ENCODE data around the gene CYP8B1. TPM values are rescaled to one million over a fixed set of nuclear protein-coding genes. Genes with fewer than 3 reads are reported as not detected.
"Not testable (repeated sequence)": the region's sequence is repeated elsewhere in the genome, so short reads cannot be mapped to it uniquely, and the experiment has no call there.

Gene CYP8B1
- total RNA-seq, 6 donors from 2014 or later = 0.13 to 0.14 TPM; not detected in 4

- Histone ChIP-seq H3K4me3 (no peak overlapping the region), H3K27ac (no peak overlapping the region), H3K36me3 (no peaks in the 10 kb centered on the region), H3K9me3 (no peaks in the 10 kb centered on the region), H3K27me3 (no peaks in the 10 kb centered on the region), H3K4me1 (no peaks in the 10 kb centered on the region)
- no peak for DNase-seq
- TF ChIP-seq, protein P1, sequence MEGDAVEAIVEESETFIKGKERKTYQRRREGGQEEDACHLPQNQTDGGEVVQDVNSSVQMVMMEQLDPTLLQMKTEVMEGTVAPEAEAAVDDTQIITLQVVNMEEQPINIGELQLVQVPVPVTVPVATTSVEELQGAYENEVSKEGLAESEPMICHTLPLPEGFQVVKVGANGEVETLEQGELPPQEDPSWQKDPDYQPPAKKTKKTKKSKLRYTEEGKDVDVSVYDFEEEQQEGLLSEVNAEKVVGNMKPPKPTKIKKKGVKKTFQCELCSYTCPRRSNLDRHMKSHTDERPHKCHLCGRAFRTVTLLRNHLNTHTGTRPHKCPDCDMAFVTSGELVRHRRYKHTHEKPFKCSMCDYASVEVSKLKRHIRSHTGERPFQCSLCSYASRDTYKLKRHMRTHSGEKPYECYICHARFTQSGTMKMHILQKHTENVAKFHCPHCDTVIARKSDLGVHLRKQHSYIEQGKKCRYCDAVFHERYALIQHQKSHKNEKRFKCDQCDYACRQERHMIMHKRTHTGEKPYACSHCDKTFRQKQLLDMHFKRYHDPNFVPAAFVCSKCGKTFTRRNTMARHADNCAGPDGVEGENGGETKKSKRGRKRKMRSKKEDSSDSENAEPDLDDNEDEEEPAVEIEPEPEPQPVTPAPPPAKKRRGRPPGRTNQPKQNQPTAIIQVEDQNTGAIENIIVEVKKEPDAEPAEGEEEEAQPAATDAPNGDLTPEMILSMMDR (IDR thresholded peaks at IDR 0.05) = no peak
- no peak for TF ChIP-seq EP300 (IDR thresholded peaks at IDR 0.05)
- no peak for TF ChIP-seq POLR2AphosphoS5 (IDR thresholded peaks at IDR 0.05)
- no peak for TF ChIP-seq POLR2A (IDR thresholded peaks at IDR 0.05)
- 89 to 100% methylated on average over 1 of the region's 1 CpG for WGBS, 2 donors
- no peak for ATAC-seq (ENCODE audit: low FRiP score in 2 of 2)
Observed at GRCh38 chr3:42892169-42892568, 16.5 kb upstream of the CYP8B1 start.

DNA sequence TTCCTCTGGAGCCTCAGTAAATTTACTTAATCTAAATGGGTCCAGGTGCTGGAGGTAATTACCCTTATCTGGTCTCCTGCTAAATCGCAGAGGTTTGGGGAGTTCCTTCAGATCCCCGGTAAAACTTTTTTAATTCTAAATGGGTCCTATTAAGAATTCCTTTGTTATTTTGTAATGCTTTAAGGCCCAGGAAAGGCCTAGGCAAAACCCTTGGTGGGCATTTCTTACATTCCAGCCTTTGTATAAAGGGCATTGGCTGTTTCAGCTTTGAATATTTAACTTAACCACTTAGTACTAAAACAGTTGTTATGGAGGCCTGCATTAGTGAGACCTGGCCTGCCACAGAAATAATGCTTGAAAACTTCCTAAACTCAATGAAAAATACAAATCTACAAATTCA, 15.4 kb upstream of the CYP8B1 start:
- no peaks in the 10 kb centered on the region for H3K4me1 ChIP-seq
- DNase-seq (no peak), ATAC-seq (ENCODE audit: low FRiP score in 2 of 2) (no peak)
- H3K27me3 ChIP-seq = no peaks in the 10 kb centered on the region
- TF ChIP-seq, protein P1 (IDR thresholded peaks at IDR 0.05) = no peak
- no peak for TF ChIP-seq POLR2AphosphoS5 (IDR thresholded peaks at IDR 0.05)
- no peaks in the 10 kb centered on the region for H3K9me3 ChIP-seq
- no peaks in the 10 kb centered on the region for H3K36me3 ChIP-seq
- whole genome bisulfite sequencing, 2 donors = 78 to 82% methylated on average over 2 of the region's 2 CpGs
- H3K4me3 ChIP-seq = no peak overlapping the region
- no peak overlapping the region for H3K27ac ChIP-seq

- Histone ChIP-seq H3K27ac (no peak overlapping the region), H3K27me3 (no peaks in the 10 kb centered on the region), H3K9me3 (no peaks in the 10 kb centered on the region), H3K4me3 (no peak overlapping the region), H3K4me1 (no peaks in the 10 kb centered on the region), H3K36me3 (no peaks in the 10 kb centered on the region)
- DNase-seq = no peak
- TF ChIP-seq, protein P1 (IDR thresholded peaks at IDR 0.05) = no peak
- TF ChIP-seq POLR2AphosphoS5 (IDR thresholded peaks at IDR 0.05) (no peak), EP300 (IDR thresholded peaks at IDR 0.05) (no peak), POLR2A (IDR thresholded peaks at IDR 0.05) (no peak)
- ATAC-seq (ENCODE audit: low FRiP score in 2 of 2) = no peak
- 79 to 89% methylated on average over 3 of the region's 3 CpGs for WGBS, 2 donors
Observed at GRCh38 chr3:42887084-42887483, 11.4 kb upstream of the CYP8B1 start.

DNA sequence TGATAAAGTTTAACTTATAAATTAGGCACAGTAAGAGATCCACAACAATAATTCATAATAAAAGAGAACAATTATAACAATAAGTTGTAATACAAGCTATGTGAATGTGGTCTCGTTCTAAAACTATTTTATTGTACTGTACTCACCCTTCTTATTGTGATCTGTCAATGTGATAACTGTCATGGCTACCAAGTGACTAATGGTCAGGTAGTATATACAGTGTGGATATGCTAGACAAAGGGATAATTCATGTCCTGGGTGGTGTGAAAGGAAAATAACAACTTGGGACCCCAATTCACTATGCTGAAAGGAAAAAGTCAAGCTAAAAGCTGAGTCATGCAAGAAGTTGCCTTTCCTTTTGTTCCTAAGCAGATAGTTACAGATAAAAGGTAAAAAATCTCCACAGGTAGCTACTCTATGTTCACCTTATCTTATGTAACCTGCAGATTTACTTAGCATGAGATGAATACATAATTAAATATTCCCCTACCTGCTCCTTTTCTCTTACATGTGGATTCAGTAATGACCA, 10.7 kb upstream of the CYP8B1 start:
- Histone ChIP-seq H3K4me3 (no peak overlapping the region), H3K4me1 (peaks cover 0 to 3% (median 2%) of the 10 kb centered on the region in 4 donors), H3K36me3 (no peaks in the 10 kb centered on the region), H3K27ac (no peak overlapping the region), H3K27me3 (no peaks in the 10 kb centered on the region), H3K9me3 (no peaks in the 10 kb centered on the region)
- TF ChIP-seq POLR2A (IDR thresholded peaks at IDR 0.05) = no peak
- TF ChIP-seq, protein P1 (IDR thresholded peaks at IDR 0.05) = no peak
- TF ChIP-seq EP300 (IDR thresholded peaks at IDR 0.05) = no peak
- no peak for TF ChIP-seq POLR2AphosphoS5 (IDR thresholded peaks at IDR 0.05)
- ATAC-seq (ENCODE audit: low FRiP score in 2 of 2) = no peak
- no peak for DNase-seq
- WGBS, 2 donors = 84 to 90% methylated on average over 1 of the region's 1 CpG

GRCh38 chr3:42884324-42884723, 8.6 kb upstream of the CYP8B1 start:
- no peak overlapping the region for H3K4me3 ChIP-seq
- TF ChIP-seq, protein P1 (IDR thresholded peaks at IDR 0.05) = no peak
- TF ChIP-seq POLR2AphosphoS5 (IDR thresholded peaks at IDR 0.05) = no peak
- no peak for TF ChIP-seq POLR2A (IDR thresholded peaks at IDR 0.05)
- no peak for TF ChIP-seq EP300 (IDR thresholded peaks at IDR 0.05)
- ATAC-seq (ENCODE audit: low FRiP score in 2 of 2) = no peak
- H3K4me1 ChIP-seq = peaks cover 3 to 11% (median 8%) of the 10 kb centered on the region in 4 donors
- no peaks in the 10 kb centered on the region for H3K36me3 ChIP-seq
- no peak overlapping the region for H3K27ac ChIP-seq
- H3K9me3 ChIP-seq = no peaks in the 10 kb centered on the region
- no peaks in the 10 kb centered on the region for H3K27me3 ChIP-seq
- no peak for DNase-seq
- 55 to 84% methylated on average over 2 of the region's 2 CpGs for WGBS, 2 donors

DNA sequence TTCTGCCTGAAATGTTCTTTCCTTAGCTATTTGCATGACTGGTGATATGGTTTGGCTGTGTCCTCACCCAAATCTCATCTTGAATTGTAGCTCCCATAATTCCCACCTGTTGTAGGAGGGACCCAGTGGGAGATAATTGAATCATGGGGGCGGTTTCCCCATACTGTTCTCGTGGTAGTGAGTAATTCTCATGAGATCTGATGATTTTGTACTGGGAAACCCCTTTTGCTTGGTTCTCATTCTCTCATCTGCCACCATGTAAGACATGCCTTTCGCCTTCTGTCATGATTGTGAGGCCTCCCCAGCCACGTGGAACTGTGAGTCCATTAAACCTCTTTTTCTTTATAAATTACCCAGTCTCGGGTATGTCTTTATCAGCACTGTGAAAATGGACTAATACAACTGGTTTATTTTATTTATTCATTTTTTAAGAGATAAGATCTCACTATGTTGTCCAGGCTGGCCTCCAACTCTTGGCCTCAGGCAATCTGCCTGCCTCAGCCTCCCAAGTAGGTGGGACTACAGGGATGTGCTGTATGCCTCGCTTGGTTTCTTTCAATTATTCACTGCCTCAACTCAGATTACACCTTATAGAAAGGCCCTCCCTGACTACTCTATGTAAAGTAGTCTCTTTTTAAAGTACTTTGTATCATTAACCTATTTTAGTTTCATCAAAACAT, 7.7 kb upstream of the CYP8B1 start:
- not testable (repeated sequence) for H3K27ac ChIP-seq; H3K36me3 ChIP-seq; ATAC-seq (ENCODE audit: low FRiP score in 2 of 2); H3K9me3 ChIP-seq; H3K27me3 ChIP-seq; DNase-seq; H3K4me3 ChIP-seq
- 82 to 83% methylated on average over 6 of the region's 6 CpGs for WGBS, 2 donors
- H3K4me1 ChIP-seq = peaks cover 3 to 11% (median 8%) of the 10 kb centered on the region in 4 donors
